GM23248 (cell line): ENCODE results near the gene TCEA2.

ENCODE experiments used
- EZH2 ChIP-seq: fragments of 200-600 bp; sonication (generic); IDR thresholded peaks from 2 replicates; pipeline ENCODE4 v1.6.1; 2018; ENCODE audit warnings: antibody characterized with exemption, mild to moderate bottlenecking; ENCODE audit not compliant: insufficient read depth, poor library complexity, severe bottlenecking
- EZH2phosphoT487 ChIP-seq: fragments of 200-600 bp; sonication (generic); IDR thresholded peaks from 2 replicates; pipeline ENCODE4 v1.6.1; 2018; ENCODE audit warnings: antibody characterized with exemption, moderate library complexity, mild to moderate bottlenecking, low read depth; ENCODE audit not compliant: insufficient read depth

DNA sequence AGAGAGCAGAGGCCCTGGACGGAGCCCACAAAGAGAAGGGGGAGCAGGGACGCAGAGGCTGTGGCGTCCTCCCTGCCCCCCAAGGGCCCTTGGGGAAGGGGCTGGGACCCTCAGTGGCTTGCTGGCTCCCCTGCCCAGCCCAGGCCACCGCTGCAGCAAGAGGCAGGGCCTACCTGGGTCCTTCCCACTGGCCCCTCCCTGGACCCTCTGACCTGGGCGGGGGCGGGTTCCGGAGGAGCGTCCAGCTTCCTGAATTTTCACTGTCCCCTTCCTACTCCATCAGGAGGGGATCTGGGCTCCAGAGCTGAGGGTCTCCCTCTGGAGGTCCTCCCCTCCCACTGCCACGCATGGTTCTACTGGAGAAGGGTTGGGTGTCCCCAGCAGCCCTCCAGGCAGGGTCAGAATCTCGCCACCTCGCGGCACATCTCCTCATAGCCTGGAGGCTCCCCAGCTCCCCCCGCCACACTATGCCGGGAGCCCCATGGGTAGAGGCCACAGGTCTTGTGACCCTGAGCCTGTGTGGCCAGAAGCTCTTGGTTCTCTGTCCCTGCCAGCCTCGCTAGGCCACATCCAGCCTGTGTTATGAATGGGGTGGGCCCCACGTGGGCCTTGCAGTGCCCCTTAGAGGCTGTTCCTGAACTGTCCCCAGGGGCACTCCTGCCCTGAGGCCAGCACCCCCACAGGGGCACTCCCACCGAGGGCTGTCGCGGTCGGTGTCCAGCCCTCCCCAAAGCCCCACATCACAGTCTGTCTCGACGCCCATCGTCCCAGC, 12.6 kb upstream of the TCEA2 start:
- TF ChIP-seq EZH2 (no peak), EZH2phosphoT487 (no peak)
